Choroid plexus epithelial cell (primary cell): Measurements from ENCODE around the gene ADARB1.
"Not testable (repeated sequence)": the region's sequence is repeated elsewhere in the genome, so short reads cannot be mapped to it uniquely, and the experiment has no call there.

Experiments used
- DNase-seq: peaks from one replicate; pipeline ENCODE4 v3.0.0-alpha.2; 2010; ENCODE audit warnings: low read depth
- H3K4me3 ChIP-seq: 2 replicates; pipeline ENCODE4 v1.5.1; 2011; ENCODE audit warnings: low read depth, mild to moderate bottlenecking, control low read depth, low read length, moderate library complexity
- TF ChIP-seq, protein P1 (sequence below): conservative IDR thresholded peaks from 2 replicates; pipeline ENCODE4 v1.5.1; 2011; ENCODE audit warnings: low read depth, mild to moderate bottlenecking, control low read depth, inconsistent platforms, low read length, moderate library complexity

Gene ADARB1

DNA sequence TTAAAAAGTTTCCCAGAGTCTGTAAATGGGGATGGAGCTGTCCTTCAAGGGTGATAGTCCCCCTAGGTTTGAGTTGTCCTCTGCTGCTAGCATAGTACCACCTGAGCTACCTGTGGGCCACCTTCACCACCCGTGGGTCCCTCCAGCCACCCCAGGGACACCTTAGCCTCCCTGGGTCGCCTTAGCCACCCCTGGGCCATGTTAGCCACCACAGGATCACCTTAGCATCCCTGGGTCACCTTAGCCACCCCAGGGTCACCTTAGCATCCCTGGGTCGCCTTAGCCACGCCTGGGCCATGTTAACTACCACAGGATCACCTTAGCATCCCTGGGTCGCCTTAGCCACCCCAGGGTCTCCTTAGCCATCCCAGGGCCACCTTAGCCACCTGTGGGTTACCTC, 67.1 kb downstream of the ADARB1 start:
- no peak overlapping the region for H3K4me3 ChIP-seq
- no peak for DNase-seq
- TF ChIP-seq, protein P1, sequence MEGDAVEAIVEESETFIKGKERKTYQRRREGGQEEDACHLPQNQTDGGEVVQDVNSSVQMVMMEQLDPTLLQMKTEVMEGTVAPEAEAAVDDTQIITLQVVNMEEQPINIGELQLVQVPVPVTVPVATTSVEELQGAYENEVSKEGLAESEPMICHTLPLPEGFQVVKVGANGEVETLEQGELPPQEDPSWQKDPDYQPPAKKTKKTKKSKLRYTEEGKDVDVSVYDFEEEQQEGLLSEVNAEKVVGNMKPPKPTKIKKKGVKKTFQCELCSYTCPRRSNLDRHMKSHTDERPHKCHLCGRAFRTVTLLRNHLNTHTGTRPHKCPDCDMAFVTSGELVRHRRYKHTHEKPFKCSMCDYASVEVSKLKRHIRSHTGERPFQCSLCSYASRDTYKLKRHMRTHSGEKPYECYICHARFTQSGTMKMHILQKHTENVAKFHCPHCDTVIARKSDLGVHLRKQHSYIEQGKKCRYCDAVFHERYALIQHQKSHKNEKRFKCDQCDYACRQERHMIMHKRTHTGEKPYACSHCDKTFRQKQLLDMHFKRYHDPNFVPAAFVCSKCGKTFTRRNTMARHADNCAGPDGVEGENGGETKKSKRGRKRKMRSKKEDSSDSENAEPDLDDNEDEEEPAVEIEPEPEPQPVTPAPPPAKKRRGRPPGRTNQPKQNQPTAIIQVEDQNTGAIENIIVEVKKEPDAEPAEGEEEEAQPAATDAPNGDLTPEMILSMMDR = no peak

DNA sequence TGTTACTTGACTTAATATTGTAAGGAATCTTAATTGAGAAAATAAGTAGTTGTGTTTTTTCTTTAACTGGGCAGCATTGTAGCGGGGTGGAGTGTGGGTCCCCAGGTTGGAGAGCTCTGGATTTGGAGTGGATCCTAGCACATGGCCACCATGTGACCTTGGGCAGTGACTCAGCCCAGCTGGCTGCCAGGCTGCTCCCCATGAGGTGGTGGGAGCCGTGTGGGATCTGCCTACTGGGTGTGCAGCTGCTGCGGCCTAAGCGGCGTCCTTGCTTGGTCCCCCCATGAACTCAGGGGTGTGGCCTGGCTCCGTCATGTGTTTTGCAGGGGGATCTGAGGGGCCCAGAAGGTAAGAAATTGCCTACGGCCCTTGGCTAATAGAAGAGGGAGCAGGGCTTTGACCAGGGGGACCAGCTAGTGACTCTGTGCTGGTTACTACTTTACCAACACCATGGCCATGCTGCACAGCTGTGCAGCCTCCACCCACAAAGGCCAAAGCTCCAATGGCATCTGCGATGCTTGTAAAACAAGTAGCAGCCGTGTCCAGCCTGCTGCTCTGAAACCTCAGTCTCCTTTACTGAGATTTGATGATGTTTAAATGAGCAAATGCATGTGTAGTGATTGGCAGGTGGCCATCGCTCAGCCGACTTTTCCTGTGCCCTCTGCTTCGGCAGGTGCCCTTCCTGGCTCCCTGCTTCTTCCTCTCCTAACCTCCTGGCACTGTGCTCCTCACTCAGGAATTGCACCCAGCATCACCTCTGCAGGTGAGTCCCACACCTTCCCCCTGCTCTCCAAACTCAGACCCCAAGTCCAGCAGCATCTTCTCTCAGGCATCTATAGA, 68.3 kb downstream of the ADARB1 start:
- TF ChIP-seq, protein P1 = no peak
- H3K4me3 ChIP-seq = no peak overlapping the region
- DNase-seq = peak; percentile 90

DNA sequence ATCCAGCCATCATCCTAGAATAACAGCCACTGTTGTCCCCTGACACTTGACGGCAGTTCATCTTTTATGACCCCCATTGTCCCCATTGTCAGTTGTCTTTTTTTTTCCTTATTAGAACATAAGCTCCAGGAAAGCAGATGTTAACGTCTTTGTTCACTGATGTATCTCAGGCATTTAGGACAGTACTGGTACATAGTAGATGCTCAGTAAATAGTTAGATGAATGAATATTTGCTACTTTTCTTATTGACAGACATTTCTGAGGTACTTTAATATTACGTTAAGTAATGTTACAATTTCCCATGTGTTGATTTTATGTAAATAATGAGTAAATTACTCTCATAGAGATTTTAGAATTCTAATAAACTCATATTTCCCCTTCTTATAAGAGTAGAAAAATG, 69.5 kb downstream of the ADARB1 start:
- TF ChIP-seq, protein P1 = no peak
- DNase-seq = no peak
- no peak overlapping the region for H3K4me3 ChIP-seq

DNA sequence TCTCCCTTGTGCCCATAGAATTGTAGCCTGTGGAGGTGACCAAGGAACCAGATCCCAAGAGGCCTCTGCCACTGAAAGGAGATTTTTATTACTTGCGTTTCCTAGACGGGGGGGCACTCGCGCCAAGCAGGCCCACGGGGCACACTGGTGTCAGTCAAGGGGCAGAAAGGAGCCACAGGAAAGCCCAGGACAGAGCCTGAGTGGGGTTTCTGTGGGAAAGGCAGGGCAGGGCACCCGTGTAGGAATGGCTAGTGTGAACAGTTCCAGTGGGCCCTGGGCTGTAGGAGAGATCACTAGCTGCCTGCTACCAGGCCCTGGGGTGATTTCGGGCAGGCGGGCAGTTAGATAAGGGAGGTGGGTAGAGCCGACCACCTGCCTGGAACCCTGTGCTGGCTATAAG, 70.8 kb downstream of the ADARB1 start:
- TF ChIP-seq, protein P1 = no peak
- DNase-seq = no peak
- no peak overlapping the region for H3K4me3 ChIP-seq

DNA sequence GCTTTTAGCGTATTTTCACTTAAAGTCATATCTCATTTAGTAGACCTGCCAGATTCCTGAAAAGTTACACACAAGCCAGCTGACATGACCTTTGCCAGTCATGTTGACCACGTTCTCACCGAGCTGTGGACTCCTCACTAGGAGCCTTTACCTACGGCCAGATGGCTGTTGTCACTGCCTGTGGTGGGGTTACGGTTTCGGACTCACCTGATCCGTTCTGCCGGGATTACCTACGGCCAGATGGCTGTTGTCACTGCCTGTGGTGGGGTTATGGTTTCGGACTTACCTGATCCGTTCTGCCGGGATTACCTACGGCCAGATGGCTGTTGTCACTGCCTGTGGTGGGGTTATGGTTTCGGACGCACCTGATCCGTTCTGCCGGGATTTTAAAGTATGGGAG, 71.5 kb downstream of the ADARB1 start:
- DNase-seq, H3K4me3 ChIP-seq: not testable (repeated sequence)

DNA sequence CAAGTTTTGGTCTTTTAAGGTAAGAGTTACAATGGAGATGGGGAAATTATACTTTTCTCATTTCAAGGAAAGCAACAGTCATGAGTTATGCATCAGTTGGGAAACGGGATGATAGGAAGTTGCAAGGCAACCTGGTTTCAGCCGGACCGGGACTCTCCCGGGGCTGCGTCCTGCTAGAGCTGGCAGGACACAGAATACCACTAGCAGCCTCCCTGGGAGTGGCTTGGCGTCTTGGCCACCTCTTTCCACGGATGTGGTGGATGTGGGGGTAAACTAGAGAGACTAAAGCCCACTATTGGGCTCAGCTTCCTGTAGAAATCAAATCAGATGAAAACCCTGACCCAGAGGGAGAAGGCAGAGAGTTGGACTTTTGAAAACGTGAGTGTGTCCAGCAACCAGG, 71.9 kb downstream of the ADARB1 start:
- H3K4me3 ChIP-seq = no peak overlapping the region
- no peak for DNase-seq
- TF ChIP-seq, protein P1 = no peak

DNA sequence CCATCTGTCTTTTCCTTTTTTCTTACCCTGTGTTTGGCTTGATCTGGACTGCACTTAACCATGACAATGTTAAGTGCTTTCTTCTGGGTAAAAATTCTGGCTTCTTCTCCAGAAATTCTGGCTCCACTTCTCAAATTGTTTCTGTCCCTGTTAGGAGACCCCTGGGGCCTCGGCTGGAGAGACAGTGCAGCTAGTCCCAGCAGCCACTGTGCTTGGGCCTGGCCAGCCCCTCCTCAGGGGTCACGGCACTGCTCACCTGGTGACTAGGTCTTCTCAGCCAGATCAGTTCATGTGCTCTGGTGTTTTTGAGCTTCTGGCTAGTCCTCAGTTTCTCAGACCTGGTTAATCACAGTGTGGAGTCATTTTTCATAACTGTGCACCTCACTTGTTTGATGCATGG, 72.4 kb downstream of the ADARB1 start:
- no peak overlapping the region for H3K4me3 ChIP-seq
- no peak for DNase-seq
- TF ChIP-seq, protein P1 = no peak
